ENCODE measurements around the gene ILKAP.

ILKAP gene

DNA sequence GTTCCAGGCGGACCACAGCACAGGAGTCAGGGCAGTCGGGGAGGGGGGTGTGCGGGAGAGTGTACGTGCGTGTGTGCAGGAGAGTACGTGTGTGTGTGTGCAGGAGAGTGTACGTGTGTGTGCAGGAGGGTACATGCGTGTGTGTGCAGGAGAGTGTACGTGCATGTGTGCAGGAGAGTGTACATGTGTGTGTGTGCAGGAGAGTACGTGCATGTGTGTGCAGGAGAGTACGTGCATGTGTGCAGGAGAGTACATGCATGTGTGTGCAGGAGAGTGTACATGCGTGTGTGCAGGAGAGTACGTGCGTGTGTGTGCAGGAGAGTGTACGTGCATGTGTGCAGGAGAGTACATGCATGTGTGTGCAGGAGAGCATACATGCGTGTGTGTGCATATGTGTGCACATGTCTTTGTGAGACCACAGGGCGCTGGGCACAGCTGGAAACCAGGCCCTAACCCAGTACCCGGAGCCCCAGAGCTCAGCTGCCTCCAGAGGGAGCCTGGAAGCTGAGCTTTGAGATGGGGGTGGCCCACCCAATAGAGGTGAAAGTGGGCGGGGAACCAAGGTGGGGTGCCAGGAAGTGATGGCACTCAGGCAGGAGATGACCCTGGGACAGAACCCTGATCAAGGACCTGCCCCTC lies 78.9 kb downstream of the ILKAP start:
- DNase-seq (ENCODE audit: low read depth in 2 of 2), result no peak

DNA sequence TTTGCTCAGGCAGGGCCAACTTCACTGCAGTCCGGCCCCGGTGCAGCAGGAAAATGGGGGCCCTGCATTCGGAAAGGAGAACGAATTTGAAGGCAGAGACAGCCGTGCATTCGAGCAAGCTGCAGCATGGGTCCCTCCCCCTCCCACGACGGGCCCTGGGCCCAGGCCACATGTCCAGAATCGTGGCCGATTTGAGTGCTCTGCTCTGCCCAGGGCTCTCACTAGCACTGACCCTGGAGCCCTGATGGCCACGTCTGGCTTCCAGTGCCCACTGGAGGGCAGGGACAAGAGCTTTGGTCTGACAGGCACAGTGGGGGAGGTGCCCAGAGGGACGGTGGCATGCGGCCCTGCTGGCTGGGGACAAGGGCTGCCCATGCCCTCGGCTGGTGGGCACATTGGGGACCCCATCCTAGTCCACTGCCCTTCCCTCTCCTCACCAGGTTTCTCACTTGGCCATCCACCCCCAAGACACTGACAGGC lies 79.5 kb downstream of the ILKAP start:
- no peak for DNase-seq (ENCODE audit: low read depth in 2 of 2)

DNA sequence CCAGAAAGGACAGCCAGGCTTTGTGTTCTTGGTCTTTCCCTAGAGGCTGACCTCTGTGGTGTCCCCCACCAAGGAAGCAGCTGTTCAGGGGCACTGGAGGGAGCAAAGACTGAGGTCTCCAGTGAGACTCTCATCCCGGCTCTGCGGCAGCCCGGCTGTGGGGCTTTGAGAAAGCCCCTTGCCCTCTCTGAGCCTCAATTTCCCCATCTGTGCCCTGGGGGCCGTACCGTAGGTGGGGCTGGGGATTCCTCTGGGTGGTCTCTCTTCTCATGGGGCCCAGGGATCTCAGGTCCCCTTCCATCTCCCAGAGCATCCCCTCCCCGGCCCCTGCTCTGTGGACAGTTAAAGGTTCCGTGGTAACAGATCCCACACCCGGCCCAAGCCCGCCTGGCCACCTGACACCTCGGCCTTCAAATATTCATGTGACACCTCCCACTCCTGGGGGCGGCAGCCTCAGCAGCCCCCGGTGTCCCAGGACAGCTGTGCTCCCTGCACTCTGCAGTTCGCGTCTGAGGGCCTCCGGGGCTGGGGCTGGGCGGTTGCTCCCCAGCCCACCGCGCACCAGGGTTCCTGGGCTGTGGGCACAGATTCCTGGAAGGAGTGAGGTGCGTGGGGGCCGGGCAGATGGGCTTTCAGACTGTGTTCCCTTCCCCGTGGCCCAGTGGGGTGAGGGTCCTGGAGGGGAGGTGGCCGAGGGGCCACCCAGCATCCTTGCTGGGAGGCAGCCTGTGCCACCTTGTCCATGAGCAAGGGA lies 80.1 kb downstream of the ILKAP start:
- DNase-seq (ENCODE audit: low read depth in 2 of 2), result no peak

DNA sequence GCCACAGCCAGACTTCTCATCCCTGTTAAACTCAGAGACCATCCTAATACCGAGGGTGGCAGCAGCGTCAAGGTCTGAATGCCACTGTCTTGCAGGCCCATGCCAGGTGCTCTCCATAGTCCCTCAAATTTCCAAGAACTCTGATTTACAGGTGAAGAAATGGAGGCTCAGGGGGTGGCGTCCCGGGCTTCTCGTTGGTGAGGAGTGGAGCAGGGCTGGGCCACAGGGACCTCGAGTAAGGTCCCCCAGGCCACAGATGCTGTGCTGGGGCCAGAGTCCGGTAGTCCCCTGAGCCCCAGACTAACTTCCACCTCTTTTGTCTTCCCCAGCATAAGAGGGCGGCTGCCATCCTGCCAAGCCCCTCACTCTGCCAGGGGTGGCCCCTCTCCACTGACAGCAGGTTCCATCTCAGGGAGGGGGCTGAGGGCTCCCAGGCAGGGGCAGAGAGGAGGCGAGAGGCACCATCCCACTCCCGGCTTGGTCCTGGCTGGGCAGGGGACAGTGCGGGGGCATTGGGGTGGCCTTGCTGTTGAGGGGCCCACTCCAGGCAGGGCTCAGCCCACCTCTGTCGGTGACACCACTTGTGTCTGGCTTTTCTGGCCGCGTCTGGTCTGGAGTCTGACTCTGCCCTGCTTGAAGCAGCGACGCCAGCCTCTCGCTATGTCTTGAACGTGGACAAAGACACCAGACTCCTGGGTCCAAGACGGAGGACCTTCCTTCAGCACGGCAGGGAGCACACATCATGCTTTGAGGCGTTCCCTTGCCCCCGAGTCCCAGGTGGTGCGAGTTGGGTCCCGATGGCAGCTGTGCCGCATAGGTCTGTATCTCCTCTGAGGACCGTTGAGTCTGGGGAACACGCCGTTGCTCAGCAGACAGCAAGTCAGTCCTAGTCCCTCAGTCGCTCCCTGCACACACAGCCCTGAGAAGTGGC lies 80.9 kb downstream of the ILKAP start:
- DNase-seq (ENCODE audit: low read depth in 2 of 2), result no peak

DNA sequence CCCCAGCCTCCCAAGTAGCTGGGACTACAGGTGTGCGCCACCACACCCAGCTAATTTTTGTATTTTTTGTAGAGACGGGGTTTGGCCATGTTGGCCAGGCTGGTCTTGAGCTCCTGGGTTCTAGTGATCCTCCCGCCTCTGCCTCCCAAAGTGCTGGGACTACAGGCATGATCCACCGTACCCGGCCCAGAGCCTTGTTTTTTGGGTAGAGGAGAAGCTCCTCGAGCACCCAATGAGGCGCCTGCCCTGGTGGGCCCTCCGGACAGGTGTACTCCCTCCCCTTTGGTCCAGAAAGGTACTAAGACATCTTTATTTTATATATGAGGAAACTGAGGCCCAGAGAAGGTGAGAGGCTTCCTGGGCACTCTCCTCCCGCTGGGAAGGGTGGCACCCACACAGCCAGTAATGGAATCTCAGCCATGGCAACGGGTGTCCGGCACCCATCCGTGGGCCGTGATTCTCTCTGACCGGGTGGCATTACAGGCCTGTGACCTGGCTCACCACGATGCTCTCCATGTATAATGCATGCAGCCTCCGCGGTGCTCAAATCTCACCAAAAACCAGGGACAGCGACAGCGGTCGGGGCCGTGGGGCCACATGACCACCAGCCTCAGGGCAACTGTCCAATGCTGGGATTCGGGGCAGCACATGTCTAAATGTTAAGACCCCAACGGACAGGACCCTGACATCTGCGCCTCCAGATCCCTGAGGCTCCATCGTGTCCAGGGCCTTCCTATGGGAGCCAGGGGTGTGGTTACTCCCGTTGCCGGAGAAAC lies 81.8 kb downstream of the ILKAP start:
- DNase-seq (ENCODE audit: low read depth in 2 of 2), result no peak

DNA sequence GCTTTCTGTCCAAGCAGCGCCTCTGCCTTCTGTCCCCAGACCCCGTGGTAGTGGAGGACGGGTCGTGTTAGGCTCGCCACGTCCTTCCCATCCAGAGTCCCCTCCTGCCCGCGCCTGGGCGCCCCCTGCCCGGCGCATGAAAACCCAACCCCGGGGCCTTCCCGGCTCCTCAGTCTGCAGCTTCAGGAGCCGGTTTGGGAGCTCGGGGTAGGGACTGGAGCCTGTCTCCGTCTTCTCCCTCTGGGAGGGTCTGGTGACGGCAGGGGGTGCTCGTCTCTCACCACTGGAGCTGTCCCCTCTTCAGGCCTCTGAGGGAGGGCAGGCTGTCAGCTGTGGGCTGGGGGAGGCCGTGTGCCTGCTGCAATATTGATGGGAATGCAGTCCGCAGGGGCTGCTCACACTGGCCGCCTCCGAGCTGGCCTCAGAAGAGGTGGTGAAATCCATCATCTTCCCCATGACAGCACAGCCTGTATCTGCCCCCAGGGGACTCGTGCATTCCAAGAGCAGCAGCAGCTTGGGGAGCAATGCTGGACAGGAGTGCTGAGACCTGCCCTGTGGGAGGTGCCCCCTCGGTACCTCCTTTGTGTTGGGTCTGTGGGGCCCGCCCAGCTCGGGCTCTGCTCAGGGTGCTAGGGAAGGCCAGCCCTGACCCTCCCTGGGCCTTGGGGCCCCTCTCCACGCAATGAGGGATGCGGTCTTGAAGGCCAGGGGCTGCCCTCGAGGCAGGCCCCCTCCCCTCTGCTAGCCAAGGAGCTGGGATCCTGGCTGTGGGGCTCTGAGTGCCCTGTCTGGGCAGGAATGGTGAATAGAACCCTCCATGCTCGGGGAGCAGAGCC lies 82.8 kb downstream of the ILKAP start:
- no peak for DNase-seq (ENCODE audit: low read depth in 2 of 2)
